Frontal cortex (tissue), 4 donors: Measurements from ENCODE around the gene ACTR5. TPM values are rescaled to one million over a fixed set of nuclear protein-coding genes. Genes with fewer than 3 reads are reported as not detected.

Experiments used
- DNase-seq, 2 donors: peaks; one replicate each; pipeline ENCODE4 v3.0.0; 2012; ENCODE audit warnings: low spot score in 2 of 2
- FAIRE-seq: peaks from 2 replicates; lab custom pipeline; 2012; peaks lifted over from hg19 to GRCh38; lab: Jason Lieb, UNC
- total RNA-seq: library from RNA; depleted of rRNA; stranded (reverse); fragments of >200 nt; gene quantifications from one replicate; pipeline ENCODE4 v1.2.3, GENCODE V29; 2014
- donor health status: control.
- donor health status: control.
- donor health status: control.

The ACTR5 gene
- total RNA-seq, 1 donor from 2014 or later: 9.8 TPM

- DNase-seq (no peak), FAIRE-seq (no peak)
Measured at GRCh38 chr20:38728191-38728781, 20.0 kb upstream of the ACTR5 start.

- DNase-seq: no peak
- no peak for FAIRE-seq
Measured at GRCh38 chr20:38728911-38729642, 19.2 kb upstream of the ACTR5 start.

GRCh38 chr20:38729767-38730166 is 18.5 kb upstream of the ACTR5 start:
- DNase-seq: no peak
- FAIRE-seq: no peak

- FAIRE-seq (no peak), DNase-seq (no peak)
Measured at GRCh38 chr20:38730167-38730988, 17.9 kb upstream of the ACTR5 start.

GRCh38 chr20:38730989-38731737 is 17.1 kb upstream of the ACTR5 start:
- DNase-seq: peak; percentile 69 to 80
- FAIRE-seq: no peak

- FAIRE-seq: no peak
- DNase-seq: no peak
Measured at GRCh38 chr20:38731738-38732113, 16.5 kb upstream of the ACTR5 start.

- DNase-seq (no peak), FAIRE-seq (no peak)
Measured at GRCh38 chr20:38732981-38733380, 15.3 kb upstream of the ACTR5 start.

- FAIRE-seq (no peak), DNase-seq (no peak)
Measured at GRCh38 chr20:38735172-38735571, 13.1 kb upstream of the ACTR5 start.

- no peak for DNase-seq
- FAIRE-seq: no peak
Measured at GRCh38 chr20:38737887-38738286, 10.4 kb upstream of the ACTR5 start.

GRCh38 chr20:38745757-38746156 is 2.5 kb upstream of the ACTR5 start:
- FAIRE-seq: no peak
- DNase-seq: no peak

GRCh38 chr20:38747495-38748096 is 664 bp upstream of the ACTR5 start:
- DNase-seq (no peak), FAIRE-seq (no peak)

- no peak for FAIRE-seq
- peak in 1 of 2 donors; percentile 22 for DNase-seq
Measured at GRCh38 chr20:38748861-38749149, 545 bp downstream of the ACTR5 start.

GRCh38 chr20:38751360-38751976 is 3.2 kb downstream of the ACTR5 start:
- DNase-seq (peak in 1 of 2 donors; percentile 52), FAIRE-seq (peak; percentile 36)

- no peak for FAIRE-seq
Measured at GRCh38 chr20:38752029-38752428, 3.8 kb downstream of the ACTR5 start.

GRCh38 chr20:38754924-38755323 is 6.7 kb downstream of the ACTR5 start:
- FAIRE-seq (no peak), DNase-seq (no peak)

More at GRCh38 chr20:38752029-38752428, 3.8 kb downstream of the ACTR5 start:
- DNase-seq: no peak

GRCh38 chr20:38755324-38755910 is 7.2 kb downstream of the ACTR5 start:
- FAIRE-seq (no peak), DNase-seq (no peak)

- no peak for FAIRE-seq
- DNase-seq: no peak
Measured at GRCh38 chr20:38757145-38757775, 9.0 kb downstream of the ACTR5 start.

GRCh38 chr20:38759106-38759505 is 10.8 kb downstream of the ACTR5 start:
- FAIRE-seq (no peak), DNase-seq (no peak)

- DNase-seq (no peak), FAIRE-seq (no peak)
Measured at GRCh38 chr20:38760978-38761377, 12.7 kb downstream of the ACTR5 start.
